Measurements from ENCODE around the gene SH3RF2. TPM values are rescaled to one million over a fixed set of nuclear protein-coding genes. Genes with fewer than 3 reads are reported as not detected.

SH3RF2 gene
- total RNA-seq, 4 donors from 2014 or later, result 0.65 to 4.2 (median 2.1) TPM

DNA sequence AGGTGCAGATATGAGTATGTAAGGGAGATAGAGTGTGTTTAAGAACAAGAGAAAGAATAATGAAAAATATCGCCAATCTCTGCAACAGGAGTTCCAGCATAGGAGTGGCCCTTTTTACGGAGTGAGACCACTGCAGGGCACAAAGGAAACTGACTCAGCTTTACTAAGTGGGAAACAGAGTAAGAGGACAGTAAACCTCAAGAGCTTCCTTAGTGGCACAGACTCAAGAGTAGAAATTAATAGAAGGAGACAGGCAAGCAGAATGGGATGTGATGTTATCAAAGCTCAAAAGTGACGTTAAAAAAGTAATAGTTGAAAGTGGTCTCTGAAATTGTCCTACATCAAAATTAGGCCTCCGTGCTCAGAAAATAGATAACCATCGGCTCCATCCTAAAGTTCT is 2.1 kb upstream of the SH3RF2 start:
- no peak for TF ChIP-seq CTCF (IDR thresholded peaks at IDR 0.05)
- no peak for DNase-seq (ENCODE audit: low spot score)
- ATAC-seq (ENCODE audit: low FRiP score), result no peak

DNA sequence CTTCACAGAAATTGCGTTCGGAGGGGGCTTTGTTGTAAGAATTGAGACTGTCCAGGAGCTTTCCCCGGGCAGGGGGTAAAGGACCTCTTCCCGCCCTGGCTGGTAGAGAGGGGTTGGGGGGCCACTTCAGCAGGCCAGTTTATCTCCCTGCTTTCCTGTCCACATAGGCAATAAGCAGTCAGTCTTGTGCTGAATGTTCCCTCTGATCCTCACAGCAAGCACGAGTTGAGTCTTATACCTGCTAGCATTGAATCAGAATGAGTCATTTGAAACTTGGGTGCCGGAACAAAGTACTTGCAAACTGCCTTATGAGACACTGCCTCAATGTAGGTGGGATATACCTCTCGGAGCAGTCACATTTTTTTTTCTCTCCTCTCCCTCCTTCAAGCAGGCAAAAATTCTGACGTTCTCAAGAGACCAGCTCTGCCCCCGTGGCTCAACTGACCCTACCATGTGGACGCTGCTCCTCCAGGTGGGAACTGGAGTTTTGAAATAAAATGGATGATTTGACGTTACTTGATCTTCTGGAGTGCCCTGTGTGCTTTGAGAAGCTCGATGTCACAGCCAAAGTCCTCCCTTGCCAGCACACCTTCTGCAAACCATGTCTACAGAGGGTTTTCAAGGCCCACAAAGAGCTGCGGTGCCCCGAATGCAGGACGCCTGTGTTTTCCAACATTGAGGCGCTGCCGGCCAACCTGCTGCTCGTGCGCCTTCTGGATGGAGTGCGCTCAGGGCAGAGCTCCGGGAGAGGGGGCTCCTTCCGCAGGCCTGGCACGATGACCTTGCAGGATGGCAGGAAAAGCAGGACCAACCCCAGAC is 1.3 kb downstream of the SH3RF2 start:
- no peak for TF ChIP-seq CTCF (IDR thresholded peaks at IDR 0.05)
- DNase-seq (ENCODE audit: low spot score) (no peak), ATAC-seq (ENCODE audit: low FRiP score) (peak; percentile 56)

DNA sequence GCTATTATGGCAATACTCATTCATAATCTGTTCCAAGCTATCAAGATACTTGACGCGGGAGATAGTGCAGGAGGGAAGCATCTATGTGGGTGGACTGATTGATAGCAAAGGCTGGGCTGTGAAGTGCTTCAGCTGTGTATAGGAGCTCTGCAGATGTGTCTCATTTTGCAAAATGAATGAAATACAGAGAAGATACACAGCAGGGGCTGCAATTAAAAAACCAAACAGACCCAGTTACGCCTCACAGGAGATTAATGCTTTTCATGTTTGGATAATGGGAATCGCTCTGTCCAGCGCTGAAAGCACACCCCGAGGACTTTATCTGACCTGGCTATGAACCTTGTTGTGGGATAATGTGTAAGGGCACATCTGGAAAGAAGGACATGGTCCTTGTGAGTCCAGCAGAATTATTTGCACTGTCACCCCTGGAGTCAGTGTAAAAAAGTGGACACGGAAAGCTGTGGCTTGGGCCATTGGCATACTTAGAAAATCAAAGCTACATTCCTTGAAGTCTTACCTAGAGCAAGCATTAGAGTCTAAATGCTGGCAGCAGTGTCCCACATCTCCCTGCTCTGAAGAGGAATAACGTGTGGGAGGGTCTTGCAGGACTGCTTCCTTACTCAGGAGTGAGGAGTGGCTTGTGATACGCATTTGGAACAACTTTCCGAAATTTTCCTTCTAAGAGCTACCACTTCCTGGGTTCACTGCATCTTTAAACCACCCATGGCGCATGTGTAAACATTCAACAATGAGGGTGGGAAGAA is 2.6 kb downstream of the SH3RF2 start:
- no peak for TF ChIP-seq CTCF (IDR thresholded peaks at IDR 0.05)
- DNase-seq (ENCODE audit: low spot score) (no peak), ATAC-seq (ENCODE audit: low FRiP score) (no peak)

DNA sequence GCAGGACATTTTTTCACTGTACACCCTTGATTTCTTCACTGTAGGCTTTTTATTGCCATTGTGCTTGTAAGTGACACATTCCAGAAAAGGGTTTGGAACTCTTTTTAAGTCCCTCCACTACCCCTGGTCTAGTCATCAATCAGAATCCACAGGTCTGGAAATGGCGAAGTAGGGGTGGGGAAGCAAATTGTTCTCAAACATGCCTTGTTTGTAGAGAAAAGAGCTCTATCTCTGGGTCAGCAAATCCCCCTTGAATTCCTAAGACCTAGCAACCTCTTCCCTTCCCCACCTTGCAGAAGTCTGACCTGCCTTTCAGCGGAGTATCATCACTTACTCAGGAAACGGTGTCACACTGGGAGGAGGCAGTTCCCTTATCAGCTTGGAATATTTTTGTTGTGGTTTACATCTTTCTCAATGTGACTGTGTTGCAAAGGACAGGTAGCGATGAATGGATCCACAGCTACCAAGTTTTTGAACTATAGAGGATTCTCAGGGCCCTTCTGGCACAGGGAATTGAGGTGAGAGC is 3.2 kb downstream of the SH3RF2 start:
- DNase-seq (ENCODE audit: low spot score) (no peak), ATAC-seq (ENCODE audit: low FRiP score) (no peak)
- TF ChIP-seq CTCF (IDR thresholded peaks at IDR 0.05), result no peak

DNA sequence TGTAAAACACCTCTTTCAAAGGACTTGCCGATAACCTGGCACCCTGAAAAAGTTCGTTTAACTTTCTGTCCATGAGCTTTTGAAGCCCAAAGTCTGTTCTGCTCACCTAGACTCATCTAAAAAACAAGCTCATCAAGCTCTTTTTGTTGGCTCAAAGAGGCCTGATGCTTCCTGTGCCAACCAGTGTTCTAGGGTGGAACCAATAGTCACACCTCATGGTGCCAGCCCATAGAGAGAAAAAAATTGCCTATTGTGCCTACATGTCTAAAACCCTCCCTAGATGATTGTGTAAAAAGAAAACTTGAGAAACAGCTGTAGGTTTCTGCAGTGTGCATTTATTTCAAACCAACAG is 4.7 kb downstream of the SH3RF2 start:
- no peak for TF ChIP-seq CTCF (IDR thresholded peaks at IDR 0.05)
- DNase-seq (ENCODE audit: low spot score), result no peak
- ATAC-seq (ENCODE audit: low FRiP score), result no peak

DNA sequence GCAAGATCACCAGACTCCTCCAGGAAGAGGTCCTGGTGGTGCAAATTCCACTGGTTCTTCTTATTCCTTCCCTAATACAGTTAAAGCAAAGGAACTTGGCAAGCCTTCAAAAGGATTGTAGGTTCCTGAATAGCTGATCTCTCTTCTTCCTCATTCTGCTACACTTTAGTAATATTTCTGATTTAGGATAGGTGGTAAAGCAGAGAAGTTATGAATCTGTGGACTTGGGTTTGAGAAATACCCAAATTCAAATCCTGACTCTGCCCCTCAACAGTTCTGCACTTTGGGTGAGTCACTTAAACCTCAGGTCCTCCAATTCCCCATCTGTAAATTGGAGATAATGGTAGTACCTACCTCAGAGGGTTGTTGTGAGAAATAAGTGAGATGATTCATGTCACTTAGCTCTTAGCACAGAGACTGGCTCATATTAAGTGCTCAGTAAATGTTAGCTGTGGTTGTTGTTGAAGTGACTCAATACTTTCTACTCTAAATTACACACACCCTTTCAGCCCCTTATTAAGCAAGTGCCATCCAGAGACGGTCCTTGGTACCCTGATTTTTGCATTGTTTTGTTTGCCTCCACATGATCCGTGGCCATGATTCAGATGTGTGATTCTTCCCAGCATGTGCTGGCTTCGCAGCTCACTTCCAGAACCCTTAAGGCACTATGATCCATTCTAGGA is 5.2 kb downstream of the SH3RF2 start:
- no peak for ATAC-seq (ENCODE audit: low FRiP score)
- no peak for TF ChIP-seq CTCF (IDR thresholded peaks at IDR 0.05)
- no peak for DNase-seq (ENCODE audit: low spot score)
